Colonic mucosa (tissue), 4 donors: ENCODE measurements around the gene NXT1. TPM values are rescaled to one million over a fixed set of nuclear protein-coding genes. Genes with fewer than 3 reads are reported as not detected.
"Not testable (repeated sequence)": the region's sequence is repeated elsewhere in the genome, so short reads cannot be mapped to it uniquely, and the experiment has no call there.

Experiments used
- DNase-seq: peaks from one replicate; pipeline ENCODE4 v3.0.0-alpha.2; 2020
- H3K27ac ChIP-seq: fragments of 200-600 bp; one replicate; pipeline ENCODE4 v1.8.0; 2021
- H3K27me3 ChIP-seq: fragments of 200-600 bp; one replicate; pipeline ENCODE4 v1.8.0; 2021
- H3K36me3 ChIP-seq: fragments of 200-600 bp; one replicate; pipeline ENCODE4 v1.8.0; 2021
- H3K4me1 ChIP-seq: fragments of 200-600 bp; one replicate; pipeline ENCODE4 v1.8.0; 2021; ENCODE audit warnings: mild to moderate bottlenecking
- H3K4me3 ChIP-seq: fragments of 200-600 bp; one replicate; pipeline ENCODE4 v1.8.0; 2021
- H3K9ac ChIP-seq, 2 donors: one replicate each; pipeline ENCODE4 v1.7.0; 2013; ENCODE audit warnings: control low read depth in 2 of 2, low read depth in 2 of 2, low read length in 2 of 2
- H3K9me3 ChIP-seq: fragments of 200-600 bp; one replicate; pipeline ENCODE4 v1.8.0; 2021
- CTCF ChIP-seq: fragments of 200-600 bp; IDR thresholded peaks from one replicate; pipeline ENCODE4 v1.8.0; 2022; ENCODE audit warnings: antibody characterized with exemption, mild to moderate bottlenecking
- intact Hi-C: fragments of 100-400 bp; cut with DNase I; formaldehyde crosslinking; loops from one replicate; pipeline ENCODE4 v1.14.1; 2022
- total RNA-seq, 2 donors: library from RNA; stranded (reverse); fragmentation: NEBNext Ultra II Directional in 1 of 2; extraction: Animal tissue kit (Norgen Biotek cat#: 25700) in 1 of 2; gene quantifications; one replicate each; pipeline ENCODE4 v1.2.1, GENCODE V29; 2021
- donor health status: healthy.
- donor health status: DM: no; HTN: no; CAD: no.
- donor health status: DM: no; HTN: no; CAD: no.

NXT1 gene
- total RNA-seq, 2 donors from 2014 or later = 12.4 to 16.6 TPM

GRCh38 chr20:23343590-23343989, 7.0 kb upstream of the NXT1 start:
- DNase-seq = no peak
- Histone ChIP-seq H3K9me3 (no peaks in the 10 kb centered on the region), H3K9ac (no peak overlapping the region), H3K36me3 (no peaks in the 10 kb centered on the region), H3K4me1 (no peaks in the 10 kb centered on the region), H3K4me3 (no peak overlapping the region), H3K27me3 (no peaks in the 10 kb centered on the region), H3K27ac (no peak overlapping the region)
- no peak for TF ChIP-seq CTCF
- intact Hi-C loops = loop anchor here (10.0 kb wide), 1 partner anchor 649 kb away; no protein-coding TSS in a partner anchor

- H3K27me3 ChIP-seq = no peaks in the 10 kb centered on the region
- H3K9ac ChIP-seq = no peak overlapping the region
- H3K27ac ChIP-seq = no peak overlapping the region
- no peak overlapping the region for H3K4me3 ChIP-seq
- H3K36me3 ChIP-seq = no peaks in the 10 kb centered on the region
- no peak for DNase-seq
- intact Hi-C loops = loop anchor here (10.0 kb wide), 1 partner anchor 650 kb away; no protein-coding TSS in a partner anchor
- no peaks in the 10 kb centered on the region for H3K9me3 ChIP-seq
- no peaks in the 10 kb centered on the region for H3K4me1 ChIP-seq
- no peak for TF ChIP-seq CTCF
These were observed 6.3 kb upstream of the NXT1 start for GRCh38 chr20:23344336-23344735.

- no peak for DNase-seq
- no peaks in the 10 kb centered on the region for H3K36me3 ChIP-seq
- no peak overlapping the region for H3K4me3 ChIP-seq
- no peaks in the 10 kb centered on the region for H3K4me1 ChIP-seq
- no peak overlapping the region for H3K27ac ChIP-seq
- no peak overlapping the region for H3K9ac ChIP-seq
- TF ChIP-seq CTCF = no peak
- H3K27me3 ChIP-seq = no peaks in the 10 kb centered on the region
- intact Hi-C loops = loop anchor here (10.0 kb wide), 1 partner anchor 651 kb away; no protein-coding TSS in a partner anchor
- H3K9me3 ChIP-seq = no peaks in the 10 kb centered on the region
These were observed 4.6 kb upstream of the NXT1 start for GRCh38 chr20:23346002-23346401.

- Histone ChIP-seq H3K27me3 (no peaks in the 10 kb centered on the region), H3K27ac (no peak overlapping the region), H3K9me3 (no peaks in the 10 kb centered on the region), H3K36me3 (no peaks in the 10 kb centered on the region), H3K4me3 (no peak overlapping the region), H3K9ac (no peak overlapping the region), H3K4me1 (peaks cover 8% of the 10 kb centered on the region)
- TF ChIP-seq CTCF = no peak
- intact Hi-C loops = loop anchor here (10.0 kb wide), 1 partner anchor 653 kb away; no protein-coding TSS in a partner anchor
- DNase-seq = no peak
These were observed 2.8 kb upstream of the NXT1 start for GRCh38 chr20:23347791-23348190.

GRCh38 chr20:23348510-23348909, 2.1 kb upstream of the NXT1 start:
- not testable (repeated sequence) for H3K9me3 ChIP-seq, DNase-seq, H3K4me3 ChIP-seq, H3K27ac ChIP-seq, H3K27me3 ChIP-seq, H3K9ac ChIP-seq, H3K4me1 ChIP-seq, H3K36me3 ChIP-seq
- intact Hi-C loops = loop anchor here (10.0 kb wide), 1 partner anchor 654 kb away; no protein-coding TSS in a partner anchor

- TF ChIP-seq CTCF = peak; percentile 52
- intact Hi-C loops = loop anchor here (10.0 kb wide), 1 partner anchor 655 kb away; no protein-coding TSS in a partner anchor
- Histone ChIP-seq H3K27me3 (no peaks in the 10 kb centered on the region), H3K9ac (peak overlapping the region; percentile 90 to 97), H3K9me3 (no peaks in the 10 kb centered on the region), H3K27ac (peak overlapping the region; percentile 96), H3K36me3 (no peaks in the 10 kb centered on the region), H3K4me3 (peak overlapping the region; percentile 94), H3K4me1 (peaks cover 8% of the 10 kb centered on the region)
- DNase-seq = peak; percentile 32
These were observed 1.0 kb upstream of the NXT1 start for GRCh38 chr20:23349338-23350195.
